Testis (tissue), 2 donors: ENCODE measurements around the gene PACS1.

ENCODE experiments used
- POLR2A ChIP-seq: fragments of 450-650 bp; IDR thresholded peaks from one replicate; pipeline ENCODE4 v1.6.1; 2017; ENCODE audit warnings: antibody characterized with exemption, mild to moderate bottlenecking, moderate library complexity
- TF ChIP-seq, protein P1 (sequence below), 3 experiments: fragments of 450-650 bp in 2 of 3; fragments of 200-600 bp in 1 of 3; sonication (generic) in 1 of 3; IDR thresholded peaks; one replicate each; pipeline ENCODE4 v1.5.1; 2016 to 2019; ENCODE audit warnings: antibody characterized with exemption in 3 of 3, mild to moderate bottlenecking in 2 of 3, moderate library complexity in 1 of 3

DNA sequence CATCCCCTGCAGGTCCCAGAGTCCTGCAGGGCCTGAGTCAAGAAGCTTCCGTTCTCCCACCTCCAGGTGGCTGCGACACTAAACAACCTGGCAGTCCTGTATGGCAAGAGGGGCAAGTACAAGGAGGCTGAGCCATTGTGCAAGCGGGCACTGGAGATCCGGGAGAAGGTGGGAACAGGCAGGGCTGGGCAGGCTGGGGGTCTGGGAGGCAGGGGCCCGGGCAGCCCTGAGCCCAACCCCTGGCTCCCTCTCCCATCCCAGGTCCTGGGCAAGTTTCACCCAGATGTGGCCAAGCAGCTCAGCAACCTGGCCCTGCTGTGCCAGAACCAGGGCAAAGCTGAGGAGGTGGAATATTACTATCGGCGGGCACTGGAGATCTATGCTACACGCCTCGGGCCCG, 193.7 kb downstream of the PACS1 start:
- TF ChIP-seq, protein P1, sequence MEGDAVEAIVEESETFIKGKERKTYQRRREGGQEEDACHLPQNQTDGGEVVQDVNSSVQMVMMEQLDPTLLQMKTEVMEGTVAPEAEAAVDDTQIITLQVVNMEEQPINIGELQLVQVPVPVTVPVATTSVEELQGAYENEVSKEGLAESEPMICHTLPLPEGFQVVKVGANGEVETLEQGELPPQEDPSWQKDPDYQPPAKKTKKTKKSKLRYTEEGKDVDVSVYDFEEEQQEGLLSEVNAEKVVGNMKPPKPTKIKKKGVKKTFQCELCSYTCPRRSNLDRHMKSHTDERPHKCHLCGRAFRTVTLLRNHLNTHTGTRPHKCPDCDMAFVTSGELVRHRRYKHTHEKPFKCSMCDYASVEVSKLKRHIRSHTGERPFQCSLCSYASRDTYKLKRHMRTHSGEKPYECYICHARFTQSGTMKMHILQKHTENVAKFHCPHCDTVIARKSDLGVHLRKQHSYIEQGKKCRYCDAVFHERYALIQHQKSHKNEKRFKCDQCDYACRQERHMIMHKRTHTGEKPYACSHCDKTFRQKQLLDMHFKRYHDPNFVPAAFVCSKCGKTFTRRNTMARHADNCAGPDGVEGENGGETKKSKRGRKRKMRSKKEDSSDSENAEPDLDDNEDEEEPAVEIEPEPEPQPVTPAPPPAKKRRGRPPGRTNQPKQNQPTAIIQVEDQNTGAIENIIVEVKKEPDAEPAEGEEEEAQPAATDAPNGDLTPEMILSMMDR (IDR thresholded peaks at IDR 0.05): no peak
- TF ChIP-seq POLR2A: no peak
